T-helper 1 cell treated with Interleukin-12 subunit alpha and Interleukin-12 subunit beta and Interleukin-4 antibody, amounts not matched to agents 30 ng/mL and 1 ng/mL, for 36 hours (primary cell): Measurements from ENCODE around the gene MUC5B. TPM values are rescaled to one million over a fixed set of nuclear protein-coding genes. Genes with fewer than 3 reads are reported as not detected.

Source experiments
- intact Hi-C: fragments of 100-400 bp; cut with micrococcal nuclease; formaldehyde crosslinking; loops from one replicate; pipeline ENCODE4 v1.15.1; 2024
- total RNA-seq: library from RNA; stranded (reverse); gene quantifications from 2 replicates; pipeline ENCODE4 v1.2.3, GENCODE V29; 2022

MUC5B gene
- total RNA-seq, 1 donor from 2014 or later = not detected

- intact Hi-C loops = no loop called here
Observed at GRCh38 chr11:1297011-1297575, 74.2 kb downstream of the MUC5B start.

GRCh38 chr11:1297576-1298473, 75.0 kb downstream of the MUC5B start:
- intact Hi-C loops = no loop called here

- intact Hi-C loops = no loop called here
Observed at GRCh38 chr11:1298695-1299492, 76.0 kb downstream of the MUC5B start.

- intact Hi-C loops = no loop called here
Observed at GRCh38 chr11:1299621-1300020, 76.8 kb downstream of the MUC5B start.

GRCh38 chr11:1300121-1300520, 77.3 kb downstream of the MUC5B start:
- intact Hi-C loops = no loop called here

GRCh38 chr11:1300569-1301187, 77.8 kb downstream of the MUC5B start:
- intact Hi-C loops = no loop called here

- intact Hi-C loops = no loop called here
Observed at GRCh38 chr11:1301220-1302000, 78.5 kb downstream of the MUC5B start.

- intact Hi-C loops = no loop called here
Observed at GRCh38 chr11:1302041-1302460, 79.2 kb downstream of the MUC5B start.

- intact Hi-C loops = no loop called here
Observed at GRCh38 chr11:1302461-1303125, 79.7 kb downstream of the MUC5B start.

- intact Hi-C loops = no loop called here
Observed at GRCh38 chr11:1303126-1303821, 80.4 kb downstream of the MUC5B start.

- intact Hi-C loops = no loop called here
Observed at GRCh38 chr11:1303973-1304372, 81.1 kb downstream of the MUC5B start.

- intact Hi-C loops = no loop called here
Observed at GRCh38 chr11:1304380-1304779, 81.5 kb downstream of the MUC5B start.

- intact Hi-C loops = loop anchor here (5.0 kb wide), 1 partner anchor 267 kb away; the partner anchor contains the start of gene DUSP8
Observed at GRCh38 chr11:1305063-1305495, 82.2 kb downstream of the MUC5B start.

- intact Hi-C loops = loop anchor here (5.0 kb wide), 1 partner anchor 267 kb away; the partner anchor contains the start of gene DUSP8
Observed at GRCh38 chr11:1305501-1306056, 82.7 kb downstream of the MUC5B start.

- intact Hi-C loops = loop anchor here (5.0 kb wide), 1 partner anchor 266 kb away; the partner anchor contains the start of gene DUSP8
Observed at GRCh38 chr11:1306186-1307162, 83.6 kb downstream of the MUC5B start.

- intact Hi-C loops = loop anchor here (5.0 kb wide), 1 partner anchor 265 kb away; the partner anchor contains the start of gene DUSP8
Observed at GRCh38 chr11:1307163-1307870, 84.5 kb downstream of the MUC5B start.
